Hepatocyte (in vitro differentiated cells): ENCODE results near the gene PPP1R13L. TPM values are rescaled to one million over a fixed set of nuclear protein-coding genes. Genes with fewer than 3 reads are reported as not detected.
"Not testable (repeated sequence)": the region's sequence is repeated elsewhere in the genome, so short reads cannot be mapped to it uniquely, and the experiment has no call there.

ENCODE experiments used
- DNase-seq: peaks from one replicate; pipeline ENCODE4 v3.0.0-alpha.2; 2016; ENCODE audit warnings: low spot score
- H2AFZ ChIP-seq: fragments of 200-600 bp; sonication (generic); 2 replicates; pipeline ENCODE4 v1.6.0; 2016; ENCODE audit warnings: antibody characterized with exemption, mild to moderate bottlenecking
- H3K27ac ChIP-seq: fragments of 200-600 bp; sonication (generic); 2 replicates; pipeline ENCODE4 v1.5.1; 2016; ENCODE audit warnings: mild to moderate bottlenecking
- H3K27me3 ChIP-seq: fragments of 200-600 bp; sonication (generic); 2 replicates; pipeline ENCODE4 v1.6.1; 2016
- H3K36me3 ChIP-seq: fragments of 200-600 bp; sonication (generic); replicated peaks from 2 replicates; pipeline ENCODE4 v1.5.1; 2016; ENCODE audit warnings: low read depth; ENCODE audit not compliant: insufficient read depth
- H3K4me1 ChIP-seq: fragments of 200-600 bp; sonication (generic); 2 replicates; pipeline ENCODE4 v1.5.1; 2016; ENCODE audit warnings: mild to moderate bottlenecking, moderate library complexity; ENCODE audit not compliant: insufficient read depth
- H3K4me2 ChIP-seq: fragments of 200-600 bp; sonication (generic); 2 replicates; pipeline ENCODE4 v1.6.0; 2016
- H3K4me3 ChIP-seq: fragments of 200-600 bp; sonication (generic); 2 replicates; pipeline ENCODE4 v1.5.1; 2016; ENCODE audit warnings: mild to moderate bottlenecking
- H3K79me2 ChIP-seq: fragments of 200-600 bp; sonication (generic); 2 replicates; pipeline ENCODE4 v1.6.0; 2017; ENCODE audit warnings: mild to moderate bottlenecking
- H3K9me2 ChIP-seq: fragments of 200-600 bp; sonication (generic); replicated peaks from 2 replicates; pipeline ENCODE4 v1.6.0; 2017; ENCODE audit warnings: mild to moderate bottlenecking; ENCODE audit not compliant: insufficient read depth
- H3K9me3 ChIP-seq: fragments of 200-600 bp; sonication (generic); 2 replicates; pipeline ENCODE4 v1.5.1; 2016; ENCODE audit warnings: low read depth, mild to moderate bottlenecking
- H4K20me1 ChIP-seq: fragments of 200-600 bp; sonication (generic); 2 replicates; pipeline ENCODE4 v1.6.0; 2016; ENCODE audit warnings: mild to moderate bottlenecking; ENCODE audit not compliant: insufficient read depth, poor library complexity, severe bottlenecking
- EZH2 ChIP-seq: fragments of 200-600 bp; sonication (generic); IDR thresholded peaks from 2 replicates; pipeline ENCODE4 v1.6.1; 2016; ENCODE audit warnings: antibody characterized with exemption, mild to moderate bottlenecking, borderline replicate concordance
- EZH2phosphoT487 ChIP-seq: fragments of 200-600 bp; sonication (generic); IDR thresholded peaks from one replicate; pipeline ENCODE4 v1.6.1; 2018; ENCODE audit warnings: antibody characterized with exemption, mild to moderate bottlenecking, low read depth, moderate library complexity; ENCODE audit not compliant: unreplicated experiment, severe bottlenecking
- WGBS: methylation state at CpG from one replicate; pipeline ENCODE4 v1.1.6; 2016; ENCODE audit warnings: low lambda C conversion rate; ENCODE audit errors: missing lambda C conversion rate; 5-methylcytosine and 5-hydroxymethylcytosine counted together
- polyA plus RNA-seq: library from polyadenylated mRNA; unstranded; fragments of >200 nt; fragmentation: Nextera tagmentation; extraction: Ambion mirVana; gene quantifications from 2 replicates; pipeline ENCODE4 v1.2.1, GENCODE V29; 2016
- total RNA-seq: library from RNA; depleted of rRNA; stranded (reverse); fragments of >200 nt; gene quantifications from 2 replicates; pipeline ENCODE4 v1.2.3, GENCODE V29; 2014
- TF ChIP-seq, protein P1 (sequence below): fragments of 200-600 bp; sonication (generic); IDR thresholded peaks from 2 replicates; pipeline ENCODE4 v1.5.1; 2016; ENCODE audit warnings: antibody characterized with exemption, mild to moderate bottlenecking; ENCODE audit not compliant: poor library complexity

The PPP1R13L gene
- total and polyA plus RNA-seq, 2 experiments from 2014 or later, result 8.7 to 14.8 TPM

DNA sequence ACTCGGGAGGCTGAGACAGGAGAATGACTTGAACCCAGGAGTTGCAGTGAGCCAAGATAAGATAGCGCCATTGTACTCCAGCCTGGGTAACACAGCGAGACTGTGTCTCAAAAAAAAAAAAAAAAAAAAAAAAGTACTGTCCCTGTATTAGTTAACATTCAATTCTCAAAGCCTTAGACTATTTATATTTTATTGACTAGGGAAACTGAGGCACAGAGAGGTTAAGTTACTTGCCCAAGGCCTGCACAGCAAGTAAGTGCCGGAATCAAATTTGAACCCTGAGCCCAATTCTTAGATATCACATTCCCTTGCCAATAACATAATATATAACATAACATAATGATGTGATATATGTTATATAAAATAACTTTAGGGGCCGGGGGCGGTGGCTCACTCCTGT, 65.2 kb downstream of the PPP1R13L start:
- Histone ChIP-seq H3K4me3 (no peak overlapping the region), H3K4me2 (no peak overlapping the region), H2AFZ (no peak overlapping the region), H3K9me3 (no peaks in the 10 kb centered on the region), H3K36me3 (no peaks in the 10 kb centered on the region), H3K27me3 (peaks cover 13% of the 10 kb centered on the region), H4K20me1 (no peaks in the 10 kb centered on the region), H3K9me2 (no peaks in the 10 kb centered on the region), H3K27ac (no peak overlapping the region), H3K79me2 (no peaks in the 10 kb centered on the region), H3K4me1 (no peaks in the 10 kb centered on the region)
- TF ChIP-seq EZH2 (no peak), EZH2phosphoT487 (no peak)
- TF ChIP-seq, protein P1, sequence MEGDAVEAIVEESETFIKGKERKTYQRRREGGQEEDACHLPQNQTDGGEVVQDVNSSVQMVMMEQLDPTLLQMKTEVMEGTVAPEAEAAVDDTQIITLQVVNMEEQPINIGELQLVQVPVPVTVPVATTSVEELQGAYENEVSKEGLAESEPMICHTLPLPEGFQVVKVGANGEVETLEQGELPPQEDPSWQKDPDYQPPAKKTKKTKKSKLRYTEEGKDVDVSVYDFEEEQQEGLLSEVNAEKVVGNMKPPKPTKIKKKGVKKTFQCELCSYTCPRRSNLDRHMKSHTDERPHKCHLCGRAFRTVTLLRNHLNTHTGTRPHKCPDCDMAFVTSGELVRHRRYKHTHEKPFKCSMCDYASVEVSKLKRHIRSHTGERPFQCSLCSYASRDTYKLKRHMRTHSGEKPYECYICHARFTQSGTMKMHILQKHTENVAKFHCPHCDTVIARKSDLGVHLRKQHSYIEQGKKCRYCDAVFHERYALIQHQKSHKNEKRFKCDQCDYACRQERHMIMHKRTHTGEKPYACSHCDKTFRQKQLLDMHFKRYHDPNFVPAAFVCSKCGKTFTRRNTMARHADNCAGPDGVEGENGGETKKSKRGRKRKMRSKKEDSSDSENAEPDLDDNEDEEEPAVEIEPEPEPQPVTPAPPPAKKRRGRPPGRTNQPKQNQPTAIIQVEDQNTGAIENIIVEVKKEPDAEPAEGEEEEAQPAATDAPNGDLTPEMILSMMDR, result no peak
- no peak for DNase-seq
- 84% methylated on average over 6 of the region's 6 CpGs for WGBS

DNA sequence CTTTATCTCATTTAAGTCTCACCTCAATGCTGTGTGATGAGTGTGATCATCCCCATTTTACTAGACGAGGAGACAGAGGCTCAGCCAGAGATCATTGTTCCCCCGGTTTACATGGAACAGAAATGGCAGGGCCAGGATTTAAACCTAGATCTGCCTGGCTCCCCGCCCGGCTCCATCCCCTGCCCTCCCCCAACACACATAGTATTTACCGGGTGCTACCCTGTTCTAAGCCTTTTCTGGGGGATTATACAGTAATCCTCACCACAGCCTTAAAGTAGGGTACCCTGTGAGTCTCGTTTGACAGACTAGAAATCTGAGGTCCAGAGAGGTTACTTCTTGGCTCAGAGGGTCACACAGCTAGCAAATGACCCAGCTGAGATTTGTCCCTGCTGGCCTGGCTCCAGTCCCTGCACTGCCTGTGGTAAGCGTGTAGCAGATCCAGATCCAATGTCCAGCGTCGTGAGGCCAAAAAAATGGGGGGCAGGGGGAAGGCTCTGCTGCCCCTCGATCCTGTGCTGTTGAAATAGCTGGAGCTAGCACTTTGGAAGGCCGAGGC, 68.1 kb downstream of the PPP1R13L start:
- Histone ChIP-seq H3K4me1 (no peaks in the 10 kb centered on the region), H3K9me2 (no peaks in the 10 kb centered on the region), H3K4me3 (no peak overlapping the region), H3K36me3 (no peaks in the 10 kb centered on the region), H3K27me3 (peaks cover 9% of the 10 kb centered on the region), H2AFZ (no peak overlapping the region), H3K27ac (no peak overlapping the region), H3K4me2 (no peak overlapping the region), H3K9me3 (no peaks in the 10 kb centered on the region), H4K20me1 (no peaks in the 10 kb centered on the region), H3K79me2 (no peaks in the 10 kb centered on the region)
- no peak for DNase-seq
- 69% methylated on average over 11 of the region's 11 CpGs for WGBS
- TF ChIP-seq EZH2, result no peak
- TF ChIP-seq EZH2phosphoT487, result no peak
- TF ChIP-seq, protein P1, result no peak

GRCh38 chr19:45334881-45335280, 70.0 kb downstream of the PPP1R13L start:
- WGBS, result 85% methylated on average over 4 of the region's 4 CpGs

GRCh38 chr19:45333609-45334303, 71.1 kb downstream of the PPP1R13L start:
- Histone ChIP-seq H3K79me2 (no peaks in the 10 kb centered on the region), H4K20me1 (no peaks in the 10 kb centered on the region), H3K36me3 (no peaks in the 10 kb centered on the region), H3K27ac (no peak overlapping the region), H3K4me1 (no peaks in the 10 kb centered on the region), H3K9me2 (no peaks in the 10 kb centered on the region), H3K27me3 (no peaks in the 10 kb centered on the region), H3K9me3 (no peaks in the 10 kb centered on the region), H2AFZ (no peak overlapping the region), H3K4me3 (no peak overlapping the region), H3K4me2 (no peak overlapping the region)
- 86% methylated on average over 10 of the region's 10 CpGs for WGBS
- TF ChIP-seq EZH2 (no peak), EZH2phosphoT487 (no peak)
- TF ChIP-seq, protein P1, result no peak
- no peak for DNase-seq

More at GRCh38 chr19:45334881-45335280, 70.0 kb downstream of the PPP1R13L start:
- H3K9me2 ChIP-seq, H3K36me3 ChIP-seq, H3K4me2 ChIP-seq, H3K27me3 ChIP-seq, H3K27ac ChIP-seq, H3K4me3 ChIP-seq, H3K79me2 ChIP-seq, H2AFZ ChIP-seq, H3K9me3 ChIP-seq, H4K20me1 ChIP-seq, H3K4me1 ChIP-seq, DNase-seq: not testable (repeated sequence)
